HG03521 (cell line): ENCODE data around the gene NTNG1.
"Not testable (repeated sequence)": the region's sequence is repeated elsewhere in the genome, so short reads cannot be mapped to it uniquely, and the experiment has no call there.

Experiments used
- ATAC-seq: cut with Tn5 transposase; IDR thresholded peaks from one replicate; pipeline ENCODE4 v1.9.1; 2021; ENCODE audit warnings: mild to moderate bottlenecking, moderate library complexity; ENCODE audit not compliant: unreplicated experiment

The NTNG1 gene

DNA sequence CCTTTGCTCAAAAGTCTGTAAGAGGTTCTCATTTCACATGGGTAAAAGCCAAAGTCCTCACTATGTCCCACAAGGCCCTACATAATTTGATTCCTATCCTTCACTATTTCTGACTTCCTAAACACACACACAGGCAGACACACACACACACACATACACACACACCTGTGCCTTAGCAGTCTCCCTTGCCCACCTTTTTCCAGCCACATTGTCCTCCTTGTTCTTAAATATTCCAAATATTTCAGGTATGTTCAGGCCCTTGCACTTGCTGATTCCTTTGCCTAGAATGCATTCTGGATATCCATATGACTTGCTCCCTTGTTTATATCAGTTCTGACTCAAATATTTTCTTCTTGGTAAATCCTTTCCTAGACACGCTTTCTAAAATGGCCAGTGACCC is 54.6 kb downstream of the NTNG1 start:
- ATAC-seq, result no peak

DNA sequence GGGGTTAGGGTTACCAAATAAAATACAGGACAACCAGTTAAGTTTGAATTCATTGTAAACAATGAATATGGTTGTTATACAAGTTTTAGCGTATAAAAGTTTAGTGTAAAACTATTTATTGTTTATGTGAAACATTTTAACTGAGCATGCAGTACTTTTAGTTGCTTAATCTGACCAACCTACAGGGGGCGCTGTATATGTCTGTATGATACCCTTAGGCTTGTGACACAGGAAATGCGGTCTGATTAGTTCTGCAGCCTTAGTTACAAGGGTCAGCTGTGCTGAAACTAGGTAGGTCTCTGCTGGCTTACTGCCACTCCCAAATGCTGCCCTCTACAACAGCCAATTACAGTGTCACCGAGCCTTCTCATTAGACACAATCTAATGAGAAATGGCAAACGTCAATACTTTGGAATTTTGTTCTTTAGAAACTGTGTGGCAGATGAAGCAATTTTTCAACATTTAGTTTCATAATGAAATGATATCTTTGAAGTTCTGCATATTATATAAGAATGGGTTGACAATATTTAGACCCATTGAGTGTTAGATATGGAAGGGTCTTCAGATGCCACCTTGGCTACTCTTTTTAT is 56.2 kb downstream of the NTNG1 start:
- ATAC-seq, result peak; percentile 98

DNA sequence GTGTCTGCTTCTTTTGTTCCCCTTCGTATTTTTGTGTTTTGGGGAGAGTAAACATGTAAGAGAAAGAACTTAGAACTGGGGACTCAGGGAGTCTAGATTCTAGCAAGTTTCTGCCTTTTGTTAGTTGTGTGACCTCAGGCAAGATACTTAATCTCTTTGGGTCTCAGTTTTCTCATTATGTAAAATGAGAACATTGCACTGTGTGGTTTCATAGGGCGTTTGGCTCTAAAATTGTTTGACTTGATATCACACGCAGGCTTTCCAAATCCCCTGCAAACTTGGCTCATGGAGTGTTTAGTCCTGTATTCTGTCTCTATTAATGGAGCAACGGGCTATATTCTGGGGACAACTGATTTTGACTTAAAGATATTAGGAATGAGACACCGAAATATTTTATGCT is 57.7 kb downstream of the NTNG1 start:
- ATAC-seq, result no peak

DNA sequence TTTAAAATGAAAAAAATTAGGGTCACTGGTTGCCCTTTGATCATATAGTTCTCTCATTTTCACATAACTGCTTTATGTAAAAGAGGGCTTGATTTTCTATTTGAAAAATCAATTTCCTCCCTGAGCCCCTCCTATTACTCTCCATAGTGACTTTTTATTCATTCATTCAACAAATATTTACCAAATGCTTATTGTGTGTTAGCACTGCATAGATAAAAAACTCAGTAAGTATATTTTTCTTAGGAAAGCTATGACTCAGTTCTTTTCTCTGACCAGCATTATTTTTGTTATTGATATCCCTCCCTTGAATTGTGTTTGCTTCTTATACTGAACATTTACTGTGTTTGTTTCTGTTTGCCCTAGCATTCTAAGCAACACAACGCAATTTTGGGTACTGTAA is 59.8 kb downstream of the NTNG1 start:
- no peak for ATAC-seq

DNA sequence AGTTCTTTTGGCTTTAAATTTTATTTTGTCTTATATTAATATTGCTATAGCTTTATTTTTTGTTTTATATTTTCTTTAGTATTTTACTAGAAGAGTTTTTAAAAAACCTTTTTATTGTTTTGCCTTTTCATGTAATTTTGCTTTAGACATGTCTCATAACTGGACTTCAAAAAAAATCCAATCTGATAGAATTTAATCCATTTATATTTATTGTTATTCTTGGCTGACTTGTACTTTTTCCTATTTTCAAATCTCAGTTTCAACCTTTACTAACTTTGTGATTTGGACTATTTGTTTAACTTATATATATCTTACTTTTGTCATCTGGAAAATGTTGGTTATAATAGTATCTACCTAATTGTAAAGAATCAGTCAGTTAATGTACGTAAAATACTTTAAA is 61.2 kb downstream of the NTNG1 start:
- no peak for ATAC-seq

DNA sequence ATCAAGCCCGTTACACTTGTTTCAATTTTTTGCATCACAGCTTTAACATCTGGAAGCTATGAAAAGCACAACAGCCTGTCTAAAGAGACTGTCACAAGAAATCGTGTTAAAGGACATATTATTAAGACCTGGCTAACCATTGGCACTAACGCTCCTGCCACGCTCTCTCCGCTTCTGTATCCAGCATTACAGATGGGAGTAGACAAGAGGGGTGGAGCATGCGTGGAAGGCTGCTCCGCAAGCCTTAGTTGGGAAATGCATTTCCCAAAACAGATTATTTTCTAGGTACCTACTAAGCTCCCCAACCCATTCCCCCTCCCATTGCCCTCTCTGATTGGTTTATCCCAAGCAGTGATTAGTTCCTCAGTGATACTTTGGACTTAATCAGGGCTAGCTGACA is 72.4 kb downstream of the NTNG1 start:
- ATAC-seq, result no peak

DNA sequence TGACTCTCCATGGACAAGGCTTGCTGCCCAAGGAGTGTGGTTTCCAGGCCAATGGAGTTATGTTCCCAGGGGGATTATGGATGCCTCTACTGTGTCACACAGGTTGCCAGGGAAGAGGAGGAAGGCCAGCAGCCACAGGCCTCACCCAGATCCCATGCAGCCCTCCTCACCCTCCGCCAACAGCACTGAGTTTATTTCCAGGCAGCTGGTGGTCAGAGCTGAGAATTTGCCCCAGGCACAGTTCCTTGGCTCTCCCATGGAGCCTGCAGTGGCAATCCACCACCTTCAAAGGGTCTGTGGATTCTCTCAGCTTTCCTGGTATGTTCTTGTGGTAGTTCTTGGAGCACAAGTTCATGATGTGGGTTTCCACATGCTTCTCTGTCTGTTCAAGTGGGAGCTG is 79.2 kb downstream of the NTNG1 start:
- ATAC-seq, result no peak

DNA sequence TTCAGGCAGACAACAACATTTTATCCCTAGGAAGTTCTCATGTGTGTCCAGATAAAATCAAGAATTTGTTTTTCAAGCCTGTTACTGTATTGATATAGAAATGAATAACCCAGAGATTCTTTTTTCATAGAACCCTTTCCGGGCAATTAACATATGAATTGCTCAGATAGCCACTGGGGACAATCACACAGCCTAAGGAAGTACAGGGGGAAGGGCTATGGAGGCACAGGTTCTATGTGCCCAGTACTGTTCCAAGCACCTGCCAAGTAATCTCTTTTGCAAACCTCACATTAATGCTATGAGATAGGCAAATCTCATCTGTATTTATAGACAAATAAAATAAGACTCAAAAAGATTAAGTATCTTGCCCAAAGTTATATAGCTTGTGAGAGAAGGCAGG is 84.9 kb downstream of the NTNG1 start:
- ATAC-seq, result no peak

DNA sequence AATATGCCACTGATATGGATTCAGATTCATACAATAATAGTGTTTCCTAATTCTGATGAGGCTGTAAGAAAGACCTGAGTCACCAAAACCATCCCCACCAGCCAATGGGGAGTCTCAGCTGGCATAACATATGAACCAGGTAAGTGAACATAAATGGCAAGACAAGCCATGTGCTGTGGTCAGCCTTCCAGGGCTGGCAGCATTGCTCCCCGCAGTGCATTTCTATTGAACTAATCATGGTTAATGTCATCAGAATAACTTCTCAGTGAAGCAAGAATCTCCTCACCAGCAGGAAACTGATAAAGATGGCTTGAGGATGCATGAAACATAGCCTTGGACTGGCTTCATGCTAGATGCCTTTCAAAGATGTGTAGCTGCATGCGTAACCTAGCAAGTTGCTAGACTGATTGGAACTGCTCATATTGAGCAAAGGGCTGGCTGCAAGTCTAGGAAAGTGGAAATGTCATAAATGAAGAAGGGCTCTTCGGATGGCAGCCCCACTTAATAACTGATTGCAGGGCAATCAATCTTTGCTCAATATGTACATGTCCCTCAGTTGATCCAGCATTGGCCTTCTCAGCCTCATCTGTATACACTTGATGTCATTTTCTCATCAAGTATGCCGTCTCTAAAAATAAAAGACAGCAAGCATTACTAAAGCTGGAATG is 88.0 kb downstream of the NTNG1 start:
- ATAC-seq, result no peak

DNA sequence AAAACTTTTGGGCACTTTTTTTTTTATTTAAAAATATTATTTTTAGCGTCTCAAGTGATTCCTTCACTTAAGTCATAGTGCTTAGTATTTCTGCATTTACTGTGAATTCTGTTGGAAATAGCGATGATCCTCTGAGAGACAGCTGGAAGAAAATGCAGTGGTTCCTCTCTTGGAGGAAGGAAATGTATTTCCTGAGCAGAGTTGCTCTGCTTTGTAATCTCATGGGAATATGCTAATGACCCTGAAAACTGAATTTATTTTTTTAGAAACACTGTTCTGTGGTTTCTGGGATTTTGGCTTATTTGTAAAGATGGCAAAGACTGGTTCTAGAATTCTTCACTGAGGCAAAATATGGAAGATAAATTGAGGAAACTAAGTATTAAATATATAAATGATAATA is 88.9 kb downstream of the NTNG1 start:
- no peak for ATAC-seq

DNA sequence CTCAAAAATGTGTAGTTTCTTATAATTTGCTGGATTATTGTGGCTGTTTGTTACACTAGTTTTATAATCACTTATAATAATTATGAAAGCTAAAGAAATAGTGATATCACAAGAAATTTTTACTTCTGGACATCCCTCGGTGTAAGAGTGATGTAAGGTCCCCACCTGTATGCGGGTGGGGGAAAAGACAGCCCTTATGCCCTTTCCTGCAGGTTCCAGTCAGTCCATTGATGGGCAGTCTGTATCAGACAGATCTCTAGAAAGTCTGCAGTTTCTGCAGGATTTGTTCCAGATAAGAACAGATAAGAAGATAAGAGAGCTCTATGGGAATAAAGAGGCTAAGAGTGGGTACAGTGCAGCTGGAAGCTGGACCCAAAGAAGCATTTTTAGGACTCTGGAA is 89.3 kb downstream of the NTNG1 start:
- ATAC-seq, result no peak

DNA sequence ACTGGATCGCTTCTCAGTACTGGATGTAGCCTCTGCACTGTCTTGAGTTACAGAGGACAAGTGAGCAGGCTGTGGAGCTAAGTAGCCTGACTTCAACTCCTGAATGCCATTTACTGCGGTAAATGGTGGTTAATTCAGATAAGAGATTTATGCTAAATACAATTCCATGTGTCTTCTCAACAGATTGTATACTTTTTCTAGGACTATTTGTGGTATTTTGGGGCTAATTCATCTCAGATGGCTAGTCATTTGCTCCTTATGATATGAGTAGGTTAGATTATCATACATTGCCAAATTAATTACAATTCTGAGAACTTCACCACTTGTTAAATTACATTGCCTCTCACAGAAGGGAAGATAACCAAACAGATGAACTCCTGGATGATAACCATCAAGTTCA is 90.5 kb downstream of the NTNG1 start:
- ATAC-seq, result no peak

DNA sequence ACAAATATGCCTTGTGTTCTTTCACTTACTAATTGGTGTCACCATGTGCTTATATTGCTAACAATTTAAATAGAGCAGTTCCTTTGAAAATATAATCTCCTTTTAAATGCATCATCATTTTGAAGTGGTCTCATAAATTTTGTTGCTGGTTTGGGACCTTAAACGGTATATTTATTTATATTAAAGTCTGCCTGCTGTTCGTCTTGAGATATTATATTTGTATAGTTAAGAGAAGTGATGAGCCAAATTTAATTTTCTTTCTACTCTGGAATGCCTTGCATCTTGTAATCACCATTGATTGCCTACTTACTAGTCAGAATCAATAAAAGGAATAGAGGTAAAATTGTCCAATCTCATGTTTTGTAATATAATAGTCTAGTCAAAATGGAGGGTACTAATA is 91.6 kb downstream of the NTNG1 start:
- ATAC-seq, result no peak

DNA sequence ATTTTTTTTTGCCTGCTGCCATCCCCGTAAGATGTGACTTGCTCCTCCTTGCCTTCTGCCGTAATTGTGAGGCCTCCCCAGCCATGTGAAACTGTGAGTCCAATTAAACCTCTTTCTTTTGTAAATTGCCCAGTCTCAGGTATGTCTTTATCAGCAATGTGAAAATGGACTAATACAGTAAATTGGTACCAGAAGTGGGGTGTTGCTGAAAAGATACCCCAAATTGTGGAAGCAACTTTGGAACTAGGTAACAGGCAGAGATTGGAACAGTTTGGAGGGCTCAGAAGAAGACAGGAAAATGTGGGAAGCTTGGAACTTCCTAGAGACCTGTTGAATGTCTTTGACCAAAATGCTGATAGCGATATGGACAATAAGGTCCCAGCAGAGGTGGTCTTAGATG is 95.9 kb downstream of the NTNG1 start:
- not testable (repeated sequence) for ATAC-seq

DNA sequence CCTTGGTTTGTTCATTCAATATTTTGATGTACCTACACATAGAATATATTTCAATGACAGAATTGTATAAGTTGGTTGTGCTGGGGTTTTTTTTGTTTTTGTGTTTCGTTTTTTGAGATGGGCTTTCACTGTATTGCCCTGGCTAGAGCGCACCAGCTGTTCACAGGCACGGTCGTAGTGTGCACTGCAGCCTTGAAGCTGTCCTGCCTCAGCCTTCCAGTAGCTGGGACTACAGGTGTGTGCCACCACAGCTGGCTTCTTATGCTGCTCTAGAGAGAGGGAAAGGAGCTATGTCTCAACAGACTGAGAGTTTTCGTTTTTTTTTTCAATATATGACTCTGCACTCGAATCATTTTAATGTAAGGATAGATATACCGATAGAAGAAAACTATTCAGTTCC is 102.6 kb downstream of the NTNG1 start:
- no peak for ATAC-seq

DNA sequence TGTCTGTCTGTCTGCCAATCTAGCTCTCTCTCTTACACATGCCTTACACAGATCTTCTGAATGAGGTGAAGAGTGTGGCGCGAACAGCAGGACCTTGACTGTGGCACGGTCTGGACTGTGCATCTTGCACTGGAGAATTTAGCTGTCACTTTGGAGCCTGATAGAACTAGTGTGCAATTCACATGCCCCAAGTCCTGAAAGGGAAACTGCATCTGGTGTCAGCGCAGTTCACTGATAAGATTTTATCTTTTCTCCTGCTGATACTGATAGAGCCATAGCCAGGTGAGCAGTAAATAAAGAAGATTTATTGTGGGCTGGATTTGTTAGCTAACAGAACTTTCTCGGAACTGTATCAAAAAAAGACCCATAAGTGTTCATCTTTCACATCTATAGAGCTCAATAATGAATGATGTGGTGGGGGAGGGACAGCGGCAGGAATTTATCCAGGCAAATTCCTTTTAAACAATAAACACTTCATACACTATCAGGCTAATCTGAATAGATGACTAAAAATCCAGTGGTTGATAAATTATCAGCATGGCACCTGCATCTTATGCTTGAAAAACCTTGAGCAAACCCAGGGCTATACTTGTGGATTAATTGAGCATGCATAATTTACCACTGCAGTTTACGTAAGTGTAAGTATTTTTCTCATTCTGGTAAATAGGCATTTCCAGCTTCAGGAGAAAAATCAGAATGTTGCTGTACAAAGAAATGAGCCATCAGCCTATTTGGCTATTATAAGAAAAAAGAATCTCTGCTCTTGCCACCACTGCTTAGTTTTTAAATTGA is 104.1 kb downstream of the NTNG1 start:
- no peak for ATAC-seq

DNA sequence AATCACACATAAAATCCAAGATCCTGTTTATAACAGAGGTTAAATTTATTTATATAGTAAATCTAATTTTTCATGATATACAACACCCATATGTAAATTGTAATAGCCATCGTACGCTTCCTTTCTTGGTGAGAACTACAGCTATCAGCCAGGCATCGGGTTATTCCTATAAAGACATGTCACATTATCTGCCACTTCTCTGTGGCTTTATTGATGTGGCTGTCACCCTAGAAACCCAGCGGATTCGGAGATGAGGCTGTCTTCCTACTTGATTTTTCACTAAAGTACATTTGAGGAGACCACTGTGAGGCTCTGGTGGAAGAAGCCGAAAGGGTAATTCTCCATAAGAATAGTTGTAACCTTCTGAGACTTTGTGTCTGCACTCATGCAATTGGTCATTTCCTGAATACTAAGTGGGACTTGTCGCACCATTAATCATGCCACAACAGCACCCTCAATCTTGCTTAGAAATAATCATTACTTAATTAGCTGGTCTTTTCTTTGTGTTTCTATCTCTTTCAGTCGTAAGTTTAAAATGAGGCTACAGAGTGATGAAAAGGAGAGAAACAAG is 106.0 kb downstream of the NTNG1 start:
- no peak for ATAC-seq

DNA sequence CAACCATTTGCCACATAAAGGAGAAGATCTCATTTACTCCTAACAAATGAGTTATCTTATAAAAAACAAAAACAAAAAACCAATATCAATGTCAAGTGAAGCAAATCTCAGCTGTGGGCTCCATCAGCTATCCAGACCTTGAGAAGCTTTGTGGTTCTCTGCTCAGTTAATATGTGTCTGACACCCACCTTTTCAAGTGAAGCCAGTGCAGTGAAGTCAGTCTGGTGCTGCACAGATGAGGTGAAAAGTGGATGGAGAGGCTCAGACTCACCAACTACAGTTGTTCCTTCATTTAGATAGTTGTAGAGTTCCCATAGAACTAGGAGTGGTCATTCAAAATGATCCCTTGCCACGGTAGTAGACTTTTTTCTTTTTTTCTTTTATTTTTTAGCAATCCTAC is 106.8 kb downstream of the NTNG1 start:
- no peak for ATAC-seq

DNA sequence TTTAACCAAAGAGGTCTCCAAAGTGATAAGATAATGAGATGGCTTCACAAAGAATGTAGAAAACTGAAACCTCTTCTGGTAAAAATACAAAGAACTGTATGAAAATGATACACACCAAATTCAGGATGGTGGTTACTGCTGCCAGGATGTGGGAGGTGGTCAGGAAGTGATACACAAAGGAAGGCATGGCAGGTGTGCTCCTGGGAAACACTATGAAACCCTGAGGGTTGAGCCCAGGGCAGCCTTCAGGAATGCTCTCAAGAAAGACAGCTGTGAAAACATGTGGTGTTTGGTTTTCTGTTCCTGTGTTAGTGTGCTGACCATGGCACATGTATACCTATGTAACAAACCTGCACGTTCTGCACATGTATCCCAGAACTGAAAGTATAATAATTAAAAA is 109.3 kb downstream of the NTNG1 start:
- no peak for ATAC-seq

DNA sequence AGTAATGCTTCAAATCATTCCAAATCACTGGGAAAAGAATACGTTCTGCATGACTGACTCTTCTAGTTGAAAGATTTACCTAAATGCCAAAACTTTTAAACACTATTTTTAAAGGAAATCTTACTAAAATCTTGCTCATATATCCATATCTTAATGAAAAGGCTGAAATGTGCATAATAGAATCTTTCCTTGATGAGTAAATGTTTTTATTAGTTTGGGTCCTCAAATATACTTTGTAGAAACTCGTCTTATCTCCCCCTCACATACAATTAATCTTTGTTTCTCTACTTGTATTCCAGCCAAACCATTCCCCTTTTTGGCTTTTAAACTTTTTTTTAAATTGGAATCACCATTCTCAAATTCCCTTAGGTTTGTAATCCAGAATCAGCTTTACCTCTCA is 110.2 kb downstream of the NTNG1 start:
- no peak for ATAC-seq

DNA sequence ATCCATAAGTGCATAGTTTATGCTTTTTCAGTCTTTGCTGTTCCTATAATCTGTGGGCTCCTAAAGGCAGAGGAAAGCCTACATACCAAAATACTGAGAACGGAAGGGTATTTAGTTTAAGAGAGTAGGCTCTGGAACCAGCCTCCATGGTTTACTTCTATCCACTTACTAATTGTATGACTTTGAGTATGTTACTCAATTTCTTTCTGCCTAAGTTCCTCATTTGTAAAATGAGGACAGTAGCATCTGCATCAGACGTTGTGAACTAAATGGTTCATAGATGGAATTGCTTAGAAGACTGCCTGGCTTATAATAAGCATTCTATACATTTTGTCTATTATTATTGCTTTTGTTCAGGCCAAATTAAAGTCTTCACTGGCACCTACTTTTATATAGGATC is 111.0 kb downstream of the NTNG1 start:
- ATAC-seq, result no peak

DNA sequence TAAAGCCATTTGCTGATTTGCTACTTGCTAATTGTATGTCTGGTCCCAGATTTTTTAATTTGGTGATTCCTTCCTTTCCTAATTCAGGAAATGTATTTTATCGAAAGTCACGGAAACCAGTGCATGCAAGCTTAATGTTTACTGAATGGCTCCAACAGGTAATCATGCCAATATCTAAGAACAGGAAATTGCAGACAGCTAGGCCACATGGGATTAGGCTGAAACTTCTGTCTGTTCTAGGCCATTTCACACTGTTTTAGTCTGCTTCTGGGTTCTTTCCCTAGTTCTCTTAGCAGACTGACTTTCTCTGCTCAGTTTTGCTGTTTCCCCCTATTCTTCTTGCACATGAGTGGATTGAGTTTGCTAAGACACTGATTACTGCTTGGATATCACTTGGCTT is 111.4 kb downstream of the NTNG1 start:
- ATAC-seq, result no peak
